ENCODE results near the gene DNM2.

Gene DNM2

GRCh38 chr19:10726268-10726667 is 8.4 kb downstream of the DNM2 start:
- H3K4me3 ChIP-seq (ENCODE audit: low read depth, low read length), result no peak overlapping the region
- DNase-seq (ENCODE audit: low read depth), result no peak
- TF ChIP-seq, protein P1, sequence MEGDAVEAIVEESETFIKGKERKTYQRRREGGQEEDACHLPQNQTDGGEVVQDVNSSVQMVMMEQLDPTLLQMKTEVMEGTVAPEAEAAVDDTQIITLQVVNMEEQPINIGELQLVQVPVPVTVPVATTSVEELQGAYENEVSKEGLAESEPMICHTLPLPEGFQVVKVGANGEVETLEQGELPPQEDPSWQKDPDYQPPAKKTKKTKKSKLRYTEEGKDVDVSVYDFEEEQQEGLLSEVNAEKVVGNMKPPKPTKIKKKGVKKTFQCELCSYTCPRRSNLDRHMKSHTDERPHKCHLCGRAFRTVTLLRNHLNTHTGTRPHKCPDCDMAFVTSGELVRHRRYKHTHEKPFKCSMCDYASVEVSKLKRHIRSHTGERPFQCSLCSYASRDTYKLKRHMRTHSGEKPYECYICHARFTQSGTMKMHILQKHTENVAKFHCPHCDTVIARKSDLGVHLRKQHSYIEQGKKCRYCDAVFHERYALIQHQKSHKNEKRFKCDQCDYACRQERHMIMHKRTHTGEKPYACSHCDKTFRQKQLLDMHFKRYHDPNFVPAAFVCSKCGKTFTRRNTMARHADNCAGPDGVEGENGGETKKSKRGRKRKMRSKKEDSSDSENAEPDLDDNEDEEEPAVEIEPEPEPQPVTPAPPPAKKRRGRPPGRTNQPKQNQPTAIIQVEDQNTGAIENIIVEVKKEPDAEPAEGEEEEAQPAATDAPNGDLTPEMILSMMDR (IDR thresholded peaks at IDR 0.05; ENCODE audit: low read depth, low read length), result no peak

DNA sequence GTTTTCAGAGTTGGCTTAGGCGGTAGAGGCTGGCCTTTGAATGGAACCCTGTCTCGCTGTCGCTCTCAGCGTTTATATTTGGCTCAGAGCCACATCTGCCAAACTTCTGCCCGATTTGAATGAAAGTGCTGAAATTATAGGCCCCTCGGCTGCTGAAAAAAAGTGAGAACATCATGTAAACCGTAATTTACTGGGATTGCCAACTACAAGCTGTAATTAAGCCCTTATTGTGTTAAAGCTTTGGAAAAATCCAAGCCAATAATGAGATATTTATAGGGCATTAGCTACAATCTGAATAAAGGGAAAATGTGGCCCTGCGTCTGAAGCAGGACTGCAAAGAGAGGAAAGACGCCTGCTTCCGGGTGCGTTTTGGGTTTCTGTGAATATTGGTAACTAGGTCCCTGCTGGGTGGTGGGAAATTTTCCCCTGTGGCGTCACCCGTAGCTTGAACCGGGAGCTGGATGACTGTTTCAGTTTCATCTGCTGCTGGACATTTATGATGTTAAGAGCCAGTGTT is 9.9 kb downstream of the DNM2 start:
- no peak overlapping the region for H3K4me3 ChIP-seq (ENCODE audit: low read depth, low read length)
- TF ChIP-seq, protein P1 (IDR thresholded peaks at IDR 0.05; ENCODE audit: low read depth, low read length), result no peak
- TF ChIP-seq, protein P2, sequence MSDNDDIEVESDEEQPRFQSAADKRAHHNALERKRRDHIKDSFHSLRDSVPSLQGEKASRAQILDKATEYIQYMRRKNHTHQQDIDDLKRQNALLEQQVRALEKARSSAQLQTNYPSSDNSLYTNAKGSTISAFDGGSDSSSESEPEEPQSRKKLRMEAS (IDR thresholded peaks at IDR 0.05; ENCODE audit: low read depth, low read length), result no peak
- TF ChIP-seq POLR2A (IDR thresholded peaks at IDR 0.05; ENCODE audit: extremely low read depth, insufficient read length), result no peak
- TF ChIP-seq MYC (IDR thresholded peaks at IDR 0.05; ENCODE audit: low read depth, low read length), result no peak
- no peak for DNase-seq (ENCODE audit: low read depth)

GRCh38 chr19:10729411-10729810 is 11.5 kb downstream of the DNM2 start:
- H3K4me3 ChIP-seq (ENCODE audit: low read depth, low read length), result no peak overlapping the region
- TF ChIP-seq POLR2A (IDR thresholded peaks at IDR 0.05; ENCODE audit: extremely low read depth, insufficient read length), result no peak
- TF ChIP-seq, protein P2 (IDR thresholded peaks at IDR 0.05; ENCODE audit: low read depth, low read length), result no peak
- TF ChIP-seq, protein P1 (IDR thresholded peaks at IDR 0.05; ENCODE audit: low read depth, low read length), result no peak
- no peak for TF ChIP-seq MYC (IDR thresholded peaks at IDR 0.05; ENCODE audit: low read depth, low read length)
- no peak for DNase-seq (ENCODE audit: low read depth)

DNA sequence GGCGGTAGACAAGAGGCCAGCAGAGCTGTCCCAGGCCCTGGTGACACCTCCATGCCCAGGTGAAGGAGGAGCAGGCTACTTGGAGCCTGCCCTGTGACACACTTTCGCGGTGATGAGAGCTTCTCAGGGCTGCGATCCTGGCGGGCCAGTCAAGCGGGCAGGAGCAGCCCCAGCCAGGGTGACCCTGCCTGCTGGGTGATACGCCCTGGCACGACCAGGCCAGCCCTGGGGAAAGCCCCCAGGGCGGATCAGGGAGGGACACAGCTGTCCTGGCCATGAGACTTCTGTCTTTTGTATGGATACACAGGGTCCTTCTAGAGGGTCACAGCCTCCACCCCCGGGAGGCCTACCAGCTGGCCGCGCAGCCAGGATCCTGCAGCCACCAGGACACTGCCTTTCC is 13.1 kb downstream of the DNM2 start:
- DNase-seq (ENCODE audit: low read depth), result no peak
- TF ChIP-seq MYC (IDR thresholded peaks at IDR 0.05; ENCODE audit: low read depth, low read length), result no peak
- TF ChIP-seq, protein P2 (IDR thresholded peaks at IDR 0.05; ENCODE audit: low read depth, low read length), result no peak
- TF ChIP-seq POLR2A (IDR thresholded peaks at IDR 0.05; ENCODE audit: extremely low read depth, insufficient read length), result no peak
- TF ChIP-seq, protein P1 (IDR thresholded peaks at IDR 0.05; ENCODE audit: low read depth, low read length), result no peak
- no peak overlapping the region for H3K4me3 ChIP-seq (ENCODE audit: low read depth, low read length)

DNA sequence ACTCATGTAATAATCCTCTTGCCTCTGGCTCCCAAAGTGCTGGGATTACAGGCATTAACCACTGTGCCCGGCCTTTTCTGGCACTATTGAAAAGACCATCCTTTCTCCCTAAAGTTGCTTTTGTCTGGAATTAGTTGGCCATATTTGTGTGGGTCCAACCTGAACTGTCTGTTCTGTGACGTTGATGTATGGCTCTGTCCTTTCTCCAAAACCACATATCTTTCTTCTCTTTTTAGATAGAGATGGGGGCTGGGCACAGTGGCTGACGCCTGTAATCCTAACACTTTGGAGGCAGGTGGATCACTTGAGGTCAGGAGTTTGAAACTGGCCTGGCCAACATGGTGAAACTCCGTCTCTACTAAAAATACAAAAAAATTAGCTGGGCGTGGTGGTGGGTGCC is 17.9 kb downstream of the DNM2 start:
- no peak for TF ChIP-seq MYC (IDR thresholded peaks at IDR 0.05; ENCODE audit: low read depth, low read length)
- TF ChIP-seq POLR2A (IDR thresholded peaks at IDR 0.05; ENCODE audit: extremely low read depth, insufficient read length), result no peak
- TF ChIP-seq, protein P2 (IDR thresholded peaks at IDR 0.05; ENCODE audit: low read depth, low read length), result no peak
- TF ChIP-seq, protein P1 (IDR thresholded peaks at IDR 0.05; ENCODE audit: low read depth, low read length), result no peak
- no peak for DNase-seq (ENCODE audit: low read depth)

DNA sequence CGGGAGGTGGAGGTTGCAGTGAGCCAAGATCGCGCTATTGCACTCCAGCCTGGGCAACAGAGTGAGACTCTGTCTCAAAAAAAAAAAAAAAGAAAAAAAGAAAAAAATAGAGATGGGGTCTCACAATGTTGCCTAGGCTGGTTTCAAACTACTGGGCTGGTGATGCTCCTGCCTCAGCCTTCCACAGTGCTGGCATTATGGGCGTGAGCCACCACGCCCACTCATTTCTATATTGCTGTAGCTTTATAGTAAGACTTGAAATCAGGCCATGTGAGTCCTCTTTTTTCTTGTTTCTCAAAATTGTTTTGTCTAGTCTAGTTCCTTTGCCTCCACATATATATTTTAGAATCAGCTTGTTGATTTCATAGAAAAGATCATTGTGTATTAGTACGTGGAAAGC is 18.3 kb downstream of the DNM2 start:
- TF ChIP-seq MYC (IDR thresholded peaks at IDR 0.05; ENCODE audit: low read depth, low read length), result no peak
- TF ChIP-seq, protein P1 (IDR thresholded peaks at IDR 0.05; ENCODE audit: low read depth, low read length), result no peak
- TF ChIP-seq, protein P2 (IDR thresholded peaks at IDR 0.05; ENCODE audit: low read depth, low read length), result no peak
- no peak for TF ChIP-seq POLR2A (IDR thresholded peaks at IDR 0.05; ENCODE audit: extremely low read depth, insufficient read length)
- H3K4me3 ChIP-seq (ENCODE audit: low read depth, low read length), result no peak overlapping the region
- no peak for DNase-seq (ENCODE audit: low read depth)

More for the DNA sequence above, 17.9 kb downstream of the DNM2 start:
- no peak overlapping the region for H3K4me3 ChIP-seq (ENCODE audit: low read depth, low read length)
